ENCODE data around the gene MYO3B. TPM values are rescaled to one million over a fixed set of nuclear protein-coding genes. Genes with fewer than 3 reads are reported as not detected.

MYO3B gene
- total and polyA plus RNA-seq, 2 donors (not counting 1 experiment from before 2014, with no cell fraction given), result not detected

DNA sequence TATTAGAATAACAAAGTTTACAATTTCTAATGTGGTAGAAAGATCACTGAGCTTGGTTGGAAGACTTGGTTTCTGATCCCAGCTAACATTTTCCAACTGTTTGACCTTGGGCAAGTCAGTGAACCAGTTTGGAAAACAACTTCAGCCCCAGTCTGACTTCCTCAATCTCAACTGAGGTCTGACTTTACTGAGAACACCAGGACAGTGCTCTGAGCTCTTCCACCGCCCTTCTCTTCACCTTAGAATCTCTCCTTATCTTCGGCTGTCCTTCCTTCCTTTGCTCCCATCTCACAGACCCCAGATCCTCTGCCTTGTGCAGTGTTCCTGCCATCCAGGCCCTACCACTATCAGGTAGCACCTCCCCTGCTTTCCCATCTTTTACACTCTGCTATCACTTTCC is 343.4 kb downstream of the MYO3B start:
- Mint-ChIP-seq H3K9me3 (ENCODE audit: insufficient read depth) (no peaks in the 10 kb centered on the region), H3K4me1 (no peaks in the 10 kb centered on the region), H3K27me3 (no peaks in the 10 kb centered on the region), H3K27ac (no peak overlapping the region), H3K4me3 (no peak overlapping the region)
- WGBS (ENCODE audit: insufficient coverage), result 87% methylated on average over 2 of the region's 2 CpGs
- no peak overlapping the region for H3K27ac ChIP-seq (ENCODE audit: low read length in 2 of 2)
- H3K4me2 ChIP-seq (replicated peaks; ENCODE audit: low read depth, low read length, poor library complexity, severe bottlenecking), result no peak overlapping the region
- CTCF ChIA-PET, result no interaction called here
- no peaks in the 10 kb centered on the region for H3K9me3 ChIP-seq (ENCODE audit: control extremely low read depth in 1 of 3, control insufficient read depth in 2 of 3, insufficient read depth in 1 of 3, low read length in 2 of 3)
- TF ChIP-seq, protein P1, sequence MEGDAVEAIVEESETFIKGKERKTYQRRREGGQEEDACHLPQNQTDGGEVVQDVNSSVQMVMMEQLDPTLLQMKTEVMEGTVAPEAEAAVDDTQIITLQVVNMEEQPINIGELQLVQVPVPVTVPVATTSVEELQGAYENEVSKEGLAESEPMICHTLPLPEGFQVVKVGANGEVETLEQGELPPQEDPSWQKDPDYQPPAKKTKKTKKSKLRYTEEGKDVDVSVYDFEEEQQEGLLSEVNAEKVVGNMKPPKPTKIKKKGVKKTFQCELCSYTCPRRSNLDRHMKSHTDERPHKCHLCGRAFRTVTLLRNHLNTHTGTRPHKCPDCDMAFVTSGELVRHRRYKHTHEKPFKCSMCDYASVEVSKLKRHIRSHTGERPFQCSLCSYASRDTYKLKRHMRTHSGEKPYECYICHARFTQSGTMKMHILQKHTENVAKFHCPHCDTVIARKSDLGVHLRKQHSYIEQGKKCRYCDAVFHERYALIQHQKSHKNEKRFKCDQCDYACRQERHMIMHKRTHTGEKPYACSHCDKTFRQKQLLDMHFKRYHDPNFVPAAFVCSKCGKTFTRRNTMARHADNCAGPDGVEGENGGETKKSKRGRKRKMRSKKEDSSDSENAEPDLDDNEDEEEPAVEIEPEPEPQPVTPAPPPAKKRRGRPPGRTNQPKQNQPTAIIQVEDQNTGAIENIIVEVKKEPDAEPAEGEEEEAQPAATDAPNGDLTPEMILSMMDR (IDR thresholded peaks at IDR 0.05), result no peak
- TF ChIP-seq EZH2 (IDR thresholded peaks at IDR 0.05; ENCODE audit: borderline replicate concordance, insufficient read depth, low read depth, low read length, poor library complexity, severe bottlenecking), result no peak
- no peaks in the 10 kb centered on the region for H3K79me2 ChIP-seq (ENCODE audit: control insufficient read depth, insufficient read depth, low read length)
- H3K4me3 ChIP-seq (ENCODE audit: control extremely low read depth in 1 of 5, extremely low read depth in 1 of 5, insufficient read depth in 1 of 5, low read depth in 2 of 5, low read length in 4 of 5), result no peak overlapping the region
- H3K27me3 ChIP-seq (replicated peaks in 1 of 4; ENCODE audit: control extremely low read depth in 1 of 4, control insufficient read depth in 3 of 4, insufficient read depth in 4 of 4, low read length in 3 of 4), result no peaks in the 10 kb centered on the region
- ATAC-seq (ENCODE audit: low read depth) (no peak), DNase-seq (no peak)
- no peaks in the 10 kb centered on the region for H3K4me1 ChIP-seq (ENCODE audit: control insufficient read depth in 2 of 2, insufficient read depth in 2 of 2, low read length in 2 of 2)
- no peaks in the 10 kb centered on the region for H4K20me1 ChIP-seq (ENCODE audit: control insufficient read depth, insufficient read depth, low read length, poor library complexity, severe bottlenecking)
- no peak overlapping the region for H2AFZ ChIP-seq (ENCODE audit: insufficient read depth, low read depth, low read length, poor library complexity, severe bottlenecking)
- H3K9ac ChIP-seq (ENCODE audit: low read length), result no peak overlapping the region
- no peaks in the 10 kb centered on the region for H3K36me3 ChIP-seq (replicated peaks in 1 of 2; ENCODE audit: control extremely low read depth in 1 of 2, control insufficient read depth in 1 of 2, extremely low read depth in 1 of 2, insufficient read depth in 2 of 2, low read length in 1 of 2)
- POLR2A ChIA-PET, result no interaction called here
- intact Hi-C loops (cut with micrococcal nuclease), result no loop called here

DNA sequence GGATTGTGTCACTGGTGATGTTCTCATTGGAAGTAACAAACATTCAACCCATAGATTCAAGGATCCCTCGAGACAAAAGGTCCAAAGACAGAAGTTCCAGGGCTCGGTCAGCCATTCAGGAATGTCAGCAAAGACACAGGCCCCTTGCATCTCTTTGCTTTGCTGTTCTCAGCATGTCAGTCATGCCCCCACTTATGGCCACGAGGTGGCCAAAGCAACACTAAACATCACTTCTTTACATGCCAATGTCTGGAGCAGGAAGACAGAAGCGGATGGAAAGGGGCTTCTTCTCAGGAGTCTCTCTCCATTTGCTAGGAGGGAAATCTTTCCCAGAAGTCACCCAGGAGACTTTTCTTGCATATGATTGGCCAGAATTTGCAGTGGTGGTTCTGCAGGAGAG is 345.6 kb downstream of the MYO3B start:
- Histone ChIP-seq H3K4me1 (ENCODE audit: control insufficient read depth in 2 of 2, insufficient read depth in 2 of 2, low read length in 2 of 2) (no peaks in the 10 kb centered on the region), H3K27me3 (replicated peaks in 1 of 4; ENCODE audit: control extremely low read depth in 1 of 4, control insufficient read depth in 3 of 4, insufficient read depth in 4 of 4, low read length in 3 of 4) (no peaks in the 10 kb centered on the region), H3K79me2 (ENCODE audit: control insufficient read depth, insufficient read depth, low read length) (no peaks in the 10 kb centered on the region), H3K9me3 (ENCODE audit: control extremely low read depth in 1 of 3, control insufficient read depth in 2 of 3, insufficient read depth in 1 of 3, low read length in 2 of 3) (no peaks in the 10 kb centered on the region), H3K27ac (ENCODE audit: low read length in 2 of 2) (no peak overlapping the region), H3K4me2 (replicated peaks; ENCODE audit: low read depth, low read length, poor library complexity, severe bottlenecking) (no peak overlapping the region), H4K20me1 (ENCODE audit: control insufficient read depth, insufficient read depth, low read length, poor library complexity, severe bottlenecking) (no peaks in the 10 kb centered on the region), H2AFZ (ENCODE audit: insufficient read depth, low read depth, low read length, poor library complexity, severe bottlenecking) (no peak overlapping the region), H3K4me3 (ENCODE audit: control extremely low read depth in 1 of 5, extremely low read depth in 1 of 5, insufficient read depth in 1 of 5, low read depth in 2 of 5, low read length in 4 of 5) (no peak overlapping the region), H3K36me3 (replicated peaks in 1 of 2; ENCODE audit: control extremely low read depth in 1 of 2, control insufficient read depth in 1 of 2, extremely low read depth in 1 of 2, insufficient read depth in 2 of 2, low read length in 1 of 2) (no peaks in the 10 kb centered on the region), H3K9ac (ENCODE audit: low read length) (no peak overlapping the region)
- Mint-ChIP-seq H3K27ac (no peak overlapping the region), H3K4me3 (no peak overlapping the region), H3K4me1 (no peaks in the 10 kb centered on the region), H3K9me3 (ENCODE audit: insufficient read depth) (no peaks in the 10 kb centered on the region), H3K27me3 (no peaks in the 10 kb centered on the region)
- 81% methylated on average over 3 of the region's 4 CpGs for WGBS (ENCODE audit: insufficient coverage)
- intact Hi-C loops (cut with micrococcal nuclease), result no loop called here
- DNase-seq (no peak), ATAC-seq (ENCODE audit: low read depth) (no peak)
- ChIA-PET CTCF (no interaction called here), POLR2A (no interaction called here)
- TF ChIP-seq, protein P1 (IDR thresholded peaks at IDR 0.05), result no peak
- TF ChIP-seq EZH2 (IDR thresholded peaks at IDR 0.05; ENCODE audit: borderline replicate concordance, insufficient read depth, low read depth, low read length, poor library complexity, severe bottlenecking), result no peak

Measured in B cell (primary cell).